ENCODE results near the gene EBNA1BP2.
A peak's percentile ranks its signal among the peaks of the same experiment; 100 is the strongest.

DNA sequence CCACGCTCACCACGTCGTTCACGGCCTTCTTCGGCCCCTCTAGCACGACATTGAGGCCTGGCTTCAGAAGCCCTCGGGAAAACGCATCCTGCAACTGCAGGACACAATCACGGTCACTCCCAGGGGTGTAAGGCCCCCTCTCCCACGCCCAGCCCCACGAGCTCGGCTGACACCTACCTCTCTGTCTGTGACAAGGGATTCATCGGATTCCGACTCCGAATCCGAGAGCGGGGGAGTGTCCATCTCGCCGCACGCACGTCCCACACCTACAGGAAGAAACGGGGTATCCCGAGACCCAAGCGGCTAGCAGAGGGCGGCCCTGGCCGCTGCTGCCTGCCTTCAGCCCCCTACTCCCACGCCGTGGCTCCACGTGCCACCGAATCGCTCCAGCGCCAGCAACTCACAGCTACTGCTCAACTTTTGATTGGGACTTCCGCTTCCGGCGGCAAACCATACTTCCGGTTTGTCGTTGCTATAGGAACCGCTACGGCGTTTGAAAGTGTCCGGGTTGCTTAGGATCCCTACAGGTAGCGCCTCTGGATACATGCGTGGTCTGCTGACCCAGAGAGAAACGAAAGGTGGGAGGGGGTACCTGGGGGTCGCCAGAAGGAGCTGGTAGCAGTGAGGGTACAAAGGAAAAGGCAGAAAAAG is at the start of gene EBNA1BP2, which contains the start of gene CFAP57:
- TF ChIP-seq, protein P1, sequence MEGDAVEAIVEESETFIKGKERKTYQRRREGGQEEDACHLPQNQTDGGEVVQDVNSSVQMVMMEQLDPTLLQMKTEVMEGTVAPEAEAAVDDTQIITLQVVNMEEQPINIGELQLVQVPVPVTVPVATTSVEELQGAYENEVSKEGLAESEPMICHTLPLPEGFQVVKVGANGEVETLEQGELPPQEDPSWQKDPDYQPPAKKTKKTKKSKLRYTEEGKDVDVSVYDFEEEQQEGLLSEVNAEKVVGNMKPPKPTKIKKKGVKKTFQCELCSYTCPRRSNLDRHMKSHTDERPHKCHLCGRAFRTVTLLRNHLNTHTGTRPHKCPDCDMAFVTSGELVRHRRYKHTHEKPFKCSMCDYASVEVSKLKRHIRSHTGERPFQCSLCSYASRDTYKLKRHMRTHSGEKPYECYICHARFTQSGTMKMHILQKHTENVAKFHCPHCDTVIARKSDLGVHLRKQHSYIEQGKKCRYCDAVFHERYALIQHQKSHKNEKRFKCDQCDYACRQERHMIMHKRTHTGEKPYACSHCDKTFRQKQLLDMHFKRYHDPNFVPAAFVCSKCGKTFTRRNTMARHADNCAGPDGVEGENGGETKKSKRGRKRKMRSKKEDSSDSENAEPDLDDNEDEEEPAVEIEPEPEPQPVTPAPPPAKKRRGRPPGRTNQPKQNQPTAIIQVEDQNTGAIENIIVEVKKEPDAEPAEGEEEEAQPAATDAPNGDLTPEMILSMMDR (IDR thresholded peaks at IDR 0.05; ENCODE audit: low read depth, low read length, missing input control), result no peak
- TF ChIP-seq, protein P2, sequence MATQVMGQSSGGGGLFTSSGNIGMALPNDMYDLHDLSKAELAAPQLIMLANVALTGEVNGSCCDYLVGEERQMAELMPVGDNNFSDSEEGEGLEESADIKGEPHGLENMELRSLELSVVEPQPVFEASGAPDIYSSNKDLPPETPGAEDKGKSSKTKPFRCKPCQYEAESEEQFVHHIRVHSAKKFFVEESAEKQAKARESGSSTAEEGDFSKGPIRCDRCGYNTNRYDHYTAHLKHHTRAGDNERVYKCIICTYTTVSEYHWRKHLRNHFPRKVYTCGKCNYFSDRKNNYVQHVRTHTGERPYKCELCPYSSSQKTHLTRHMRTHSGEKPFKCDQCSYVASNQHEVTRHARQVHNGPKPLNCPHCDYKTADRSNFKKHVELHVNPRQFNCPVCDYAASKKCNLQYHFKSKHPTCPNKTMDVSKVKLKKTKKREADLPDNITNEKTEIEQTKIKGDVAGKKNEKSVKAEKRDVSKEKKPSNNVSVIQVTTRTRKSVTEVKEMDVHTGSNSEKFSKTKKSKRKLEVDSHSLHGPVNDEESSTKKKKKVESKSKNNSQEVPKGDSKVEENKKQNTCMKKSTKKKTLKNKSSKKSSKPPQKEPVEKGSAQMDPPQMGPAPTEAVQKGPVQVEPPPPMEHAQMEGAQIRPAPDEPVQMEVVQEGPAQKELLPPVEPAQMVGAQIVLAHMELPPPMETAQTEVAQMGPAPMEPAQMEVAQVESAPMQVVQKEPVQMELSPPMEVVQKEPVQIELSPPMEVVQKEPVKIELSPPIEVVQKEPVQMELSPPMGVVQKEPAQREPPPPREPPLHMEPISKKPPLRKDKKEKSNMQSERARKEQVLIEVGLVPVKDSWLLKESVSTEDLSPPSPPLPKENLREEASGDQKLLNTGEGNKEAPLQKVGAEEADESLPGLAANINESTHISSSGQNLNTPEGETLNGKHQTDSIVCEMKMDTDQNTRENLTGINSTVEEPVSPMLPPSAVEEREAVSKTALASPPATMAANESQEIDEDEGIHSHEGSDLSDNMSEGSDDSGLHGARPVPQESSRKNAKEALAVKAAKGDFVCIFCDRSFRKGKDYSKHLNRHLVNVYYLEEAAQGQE (IDR thresholded peaks at IDR 0.05), result no peak
- TF ChIP-seq, protein P3, sequence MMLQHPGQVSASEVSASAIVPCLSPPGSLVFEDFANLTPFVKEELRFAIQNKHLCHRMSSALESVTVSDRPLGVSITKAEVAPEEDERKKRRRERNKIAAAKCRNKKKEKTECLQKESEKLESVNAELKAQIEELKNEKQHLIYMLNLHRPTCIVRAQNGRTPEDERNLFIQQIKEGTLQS (IDR thresholded peaks at IDR 0.05), result no peak
- TF ChIP-seq RAD21 (IDR thresholded peaks at IDR 0.05) (no peak), EGR1 (IDR thresholded peaks at IDR 0.05; ENCODE audit: low read depth in 2 of 2) (peak; percentile 57 to 77), TAF1 (conservative IDR thresholded peaks at IDR 0.05) (no peak), JUND (IDR thresholded peaks at IDR 0.05) (no peak), SP1 (IDR thresholded peaks at IDR 0.05) (no peak), YY1 (IDR thresholded peaks at IDR 0.05) (no peak), RXRA (IDR thresholded peaks at IDR 0.05) (no peak)

Measured in liver (tissue), 3 donors.